ENCODE measurements around the gene LFNG.
"Not testable (repeated sequence)": the region's sequence is repeated elsewhere in the genome, so short reads cannot be mapped to it uniquely, and the experiment has no call there.

LFNG gene

DNA sequence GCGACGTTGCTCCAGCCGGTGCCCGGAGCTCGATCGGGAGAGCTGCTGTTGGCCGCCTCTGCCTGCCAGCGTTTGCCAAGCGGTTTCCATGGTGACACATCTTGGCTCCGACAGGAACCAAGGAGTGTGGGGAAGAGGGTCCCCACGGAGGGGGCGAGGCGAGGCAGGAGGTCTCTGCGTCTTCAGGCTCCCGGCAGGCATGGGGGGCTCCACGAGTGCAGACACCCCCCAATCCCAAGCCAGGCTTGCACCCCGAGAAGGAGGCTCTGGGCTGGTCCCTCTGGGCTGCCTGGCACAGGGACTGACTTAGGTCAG is 12.2 kb downstream of the LFNG start:
- not testable (repeated sequence) for DNase-seq

GRCh38 chr7:2532199-2532772 is 12.7 kb downstream of the LFNG start:
- DNase-seq = not testable (repeated sequence)

GRCh38 chr7:2532816-2533215 is 13.2 kb downstream of the LFNG start:
- DNase-seq = not testable (repeated sequence)

GRCh38 chr7:2533566-2533965 is 14.0 kb downstream of the LFNG start:
- not testable (repeated sequence) for DNase-seq

- not testable (repeated sequence) for DNase-seq
Observed at GRCh38 chr7:2534214-2534613, 14.6 kb downstream of the LFNG start.

- DNase-seq = not testable (repeated sequence)
Observed at GRCh38 chr7:2535872-2536627, 16.5 kb downstream of the LFNG start.

- no peak for DNase-seq
Observed at GRCh38 chr7:2537981-2538851, 18.6 kb downstream of the LFNG start.

DNA sequence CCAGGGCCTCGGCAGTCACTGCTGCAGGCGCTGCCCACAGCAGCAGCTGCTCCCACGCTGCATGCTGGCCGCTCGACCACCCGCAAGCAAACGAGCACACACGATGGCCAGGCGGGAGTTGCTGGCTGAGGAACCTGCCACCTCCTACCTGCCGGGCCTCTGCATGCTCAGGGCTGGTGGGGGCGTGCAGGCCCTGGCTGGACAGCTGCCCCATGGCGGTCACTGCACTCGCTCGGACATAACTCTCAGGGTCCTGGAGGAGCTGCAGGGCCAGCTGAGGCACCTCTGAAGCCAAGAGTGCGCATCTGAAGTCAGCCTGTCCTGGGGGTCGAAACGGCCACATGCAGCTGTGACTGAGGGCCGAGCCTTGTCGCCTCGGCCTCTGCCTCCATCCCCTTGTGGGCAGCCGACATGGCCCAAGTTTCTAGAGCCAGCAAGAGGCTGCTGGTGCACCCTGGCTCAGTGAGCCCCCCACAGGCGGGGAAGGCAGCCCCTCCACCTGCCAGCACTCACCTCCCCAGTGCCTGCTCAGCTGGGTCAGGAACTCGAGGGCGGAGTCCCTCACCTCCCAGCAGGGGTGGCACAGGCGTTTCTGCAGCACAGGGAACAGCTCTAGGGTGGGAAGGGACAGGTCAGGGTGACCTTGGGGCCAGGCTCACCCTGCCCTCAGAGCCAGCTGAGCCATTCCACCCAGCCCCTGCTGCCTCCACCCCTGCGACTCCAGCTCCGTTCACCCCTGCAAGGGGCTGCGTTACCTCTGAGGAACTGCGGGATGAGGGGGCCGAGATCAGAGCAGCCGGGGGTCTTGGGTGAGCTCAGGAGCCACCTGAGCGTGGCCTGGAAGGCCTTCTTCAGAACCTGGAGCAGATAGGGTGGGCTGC is 19.7 kb downstream of the LFNG start:
- no peak for DNase-seq

DNA sequence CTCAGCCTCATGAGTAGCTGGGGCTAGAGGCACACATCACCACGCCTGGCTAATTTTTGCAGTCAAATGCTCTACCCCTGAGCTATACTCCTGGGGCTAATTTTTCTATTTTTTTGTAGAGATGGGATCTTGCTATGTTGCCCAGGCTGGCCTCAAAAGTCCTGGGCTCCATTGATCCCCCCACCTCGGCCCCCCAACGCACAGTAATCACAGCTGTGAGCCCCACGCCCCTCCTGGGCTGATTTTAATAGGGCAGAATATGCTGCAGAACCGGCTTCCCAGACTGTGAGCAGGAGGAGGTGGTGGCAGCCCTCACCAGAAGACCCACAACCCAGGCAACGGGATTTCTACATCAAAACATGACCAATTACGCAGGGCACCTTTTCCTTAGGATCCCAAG is 20.6 kb downstream of the LFNG start:
- DNase-seq = no peak

- DNase-seq = no peak
Observed at GRCh38 chr7:2540641-2541051, 21.1 kb downstream of the LFNG start.

- DNase-seq = no peak
Observed at GRCh38 chr7:2541291-2542010, 21.9 kb downstream of the LFNG start.

DNA sequence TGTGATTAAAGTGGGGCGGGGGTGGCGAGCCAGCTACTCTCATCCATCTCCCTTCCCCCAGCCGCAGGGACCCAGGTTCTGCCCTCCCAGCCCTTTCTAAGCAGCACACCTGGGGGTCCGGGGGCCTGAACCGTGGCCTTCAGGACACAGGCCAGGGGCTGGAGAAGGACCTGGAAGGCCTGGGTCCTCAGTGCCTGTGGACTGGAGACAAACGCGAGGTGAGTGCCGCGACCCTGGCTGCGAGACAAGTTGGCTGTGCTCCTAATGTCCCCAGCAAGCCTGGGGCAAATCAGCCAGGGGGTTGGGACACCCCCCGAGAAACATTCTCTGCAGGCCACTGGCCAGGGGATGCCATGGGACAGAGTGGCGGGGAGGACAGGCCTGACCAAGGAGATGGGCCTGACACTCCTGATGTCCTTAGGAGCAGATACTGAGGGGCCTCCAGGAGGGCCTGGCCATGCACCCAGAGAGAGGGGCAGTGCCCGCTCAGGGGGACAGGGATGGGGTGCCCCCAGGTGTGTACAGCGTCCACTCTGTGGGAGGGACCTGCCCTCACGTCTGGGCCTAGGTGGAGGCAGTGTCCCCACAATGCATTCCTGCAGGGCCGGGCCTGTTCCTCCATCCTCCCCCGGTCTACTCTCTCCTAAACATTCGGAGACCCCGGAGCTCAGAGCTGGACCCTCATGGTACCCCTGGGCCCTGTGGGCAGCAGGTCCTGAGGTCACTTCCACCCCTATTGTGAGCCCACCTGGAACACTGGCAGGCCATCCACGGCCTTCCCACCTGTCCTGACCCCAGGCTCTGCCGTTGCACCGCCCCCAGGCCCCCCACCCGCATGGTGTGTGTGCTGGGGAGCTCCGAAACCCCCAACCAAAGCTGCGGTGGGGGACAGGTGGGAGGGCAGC is 22.7 kb downstream of the LFNG start:
- no peak for DNase-seq

- DNase-seq = no peak
Observed at GRCh38 chr7:2542916-2543871, 23.6 kb downstream of the LFNG start.

DNA sequence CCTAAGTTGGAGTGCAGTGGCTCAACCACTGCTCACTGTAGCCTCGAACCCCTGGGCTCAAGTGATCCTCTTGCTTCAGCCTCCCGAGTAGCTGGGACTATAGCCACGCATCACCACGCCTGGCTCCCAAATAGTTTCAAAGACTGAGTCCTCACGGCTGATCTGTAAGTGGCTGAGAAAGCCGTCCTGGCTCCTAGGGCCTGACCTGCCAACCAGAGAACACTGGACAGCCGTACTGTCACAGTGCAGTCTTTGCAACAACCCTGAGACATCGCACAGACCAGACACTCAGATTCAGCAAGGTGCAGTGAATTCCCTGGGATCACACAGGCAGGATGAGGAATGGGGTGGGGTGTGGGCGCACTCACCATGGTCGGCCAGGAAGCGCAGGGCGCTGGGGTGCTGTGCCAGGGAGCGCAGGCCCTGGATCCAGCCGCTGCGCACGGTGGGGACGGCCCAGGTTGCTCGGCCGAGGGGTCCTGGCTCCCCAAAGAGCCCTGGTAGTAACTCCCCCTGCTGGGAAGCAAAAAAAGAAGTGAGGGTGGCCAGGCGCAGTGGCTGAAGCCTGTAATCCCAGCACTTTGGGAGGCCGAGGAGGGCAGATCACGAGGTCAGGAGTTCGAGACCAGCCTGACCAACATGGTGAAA is 25.1 kb downstream of the LFNG start:
- DNase-seq = no peak

DNA sequence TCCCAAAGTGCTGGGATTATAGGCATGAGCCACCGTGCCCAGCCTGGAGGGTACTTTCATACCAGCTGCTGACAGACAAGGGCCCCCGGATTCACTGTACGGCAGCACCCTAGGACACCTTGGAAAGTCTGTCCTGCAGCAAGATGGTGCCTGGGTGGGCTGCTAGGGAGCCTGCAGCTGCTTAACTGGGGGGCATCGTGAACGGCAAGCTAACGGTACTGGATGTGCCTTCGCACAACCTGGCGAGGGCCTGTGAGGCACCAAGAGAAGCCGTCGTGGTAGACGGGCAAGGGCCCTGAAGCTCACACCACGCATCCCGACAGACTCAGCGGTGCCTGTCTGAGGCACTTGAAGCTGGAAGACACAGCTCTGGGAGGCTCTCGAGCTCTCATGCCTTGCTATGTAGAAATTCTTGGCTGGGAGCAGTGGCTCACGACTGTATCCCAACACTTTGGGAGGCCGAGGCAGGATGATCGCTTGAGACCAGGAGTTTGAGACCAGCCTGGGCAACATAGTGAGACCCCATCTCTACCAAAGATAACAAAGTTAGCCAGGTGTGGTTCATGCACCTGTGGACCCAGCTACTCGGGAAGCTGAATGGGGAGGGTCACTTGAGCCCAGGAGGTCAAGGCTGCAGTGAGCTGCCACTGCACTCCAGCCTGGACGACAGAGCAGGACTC is 26.3 kb downstream of the LFNG start:
- no peak for DNase-seq

DNA sequence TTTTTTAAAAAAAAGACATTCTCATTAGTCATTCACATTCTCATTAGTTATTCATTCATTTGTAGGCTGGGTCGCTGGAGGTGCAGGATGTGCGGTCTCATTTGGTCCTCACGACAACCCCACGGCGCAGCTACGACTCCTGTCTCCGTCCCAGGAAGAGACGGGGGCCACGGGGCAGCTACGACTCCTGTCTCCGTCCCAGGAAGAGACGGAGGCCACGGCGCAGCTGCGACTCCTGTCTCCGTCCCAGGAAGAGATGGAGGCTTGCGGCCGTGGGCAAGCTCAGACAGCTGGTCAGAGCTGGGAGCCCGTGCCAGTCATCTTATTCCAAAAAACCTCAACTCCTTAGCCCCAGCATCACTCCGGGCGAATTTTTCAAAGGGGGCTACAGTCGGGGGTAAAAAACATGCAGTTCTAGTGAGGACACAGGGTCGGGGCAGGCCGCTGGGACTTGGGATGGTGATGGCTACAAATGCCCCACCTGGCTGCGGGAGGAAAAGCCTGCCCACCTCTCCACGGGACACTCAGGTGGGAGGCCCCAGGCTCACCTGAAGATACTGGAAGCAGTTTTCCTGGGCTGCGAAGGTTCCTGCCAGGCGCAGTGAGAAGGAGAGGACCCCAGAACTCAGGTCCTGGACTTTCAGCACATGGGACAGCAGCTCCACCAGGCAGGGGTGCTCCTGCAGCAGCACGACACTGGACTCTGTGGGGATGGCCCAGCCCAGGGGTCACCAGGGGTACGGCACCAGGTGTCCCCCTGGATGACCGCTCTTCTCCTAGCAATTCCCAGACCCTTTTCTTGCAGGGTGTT is 27.4 kb downstream of the LFNG start:
- DNase-seq = no peak

DNA sequence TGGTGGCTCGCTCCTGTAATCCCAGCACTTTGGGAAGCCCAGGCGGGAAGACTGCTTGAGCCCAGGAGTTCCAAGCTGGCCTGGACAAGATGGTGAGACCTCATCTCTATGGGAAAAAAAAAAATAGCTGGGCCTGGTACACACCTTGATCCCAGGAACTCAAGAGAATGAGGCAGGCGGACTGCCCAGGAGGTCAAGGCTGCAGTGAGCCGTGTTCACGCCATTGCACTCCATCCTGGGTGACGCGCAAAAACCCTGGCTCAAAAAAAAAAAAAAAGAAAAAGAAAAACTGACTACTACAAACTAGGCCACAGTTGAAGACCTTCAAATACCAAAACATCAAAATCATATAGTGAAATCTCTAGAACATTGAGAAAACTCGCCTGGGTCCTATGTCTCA is 31.8 kb downstream of the LFNG start:
- no peak for DNase-seq

DNA sequence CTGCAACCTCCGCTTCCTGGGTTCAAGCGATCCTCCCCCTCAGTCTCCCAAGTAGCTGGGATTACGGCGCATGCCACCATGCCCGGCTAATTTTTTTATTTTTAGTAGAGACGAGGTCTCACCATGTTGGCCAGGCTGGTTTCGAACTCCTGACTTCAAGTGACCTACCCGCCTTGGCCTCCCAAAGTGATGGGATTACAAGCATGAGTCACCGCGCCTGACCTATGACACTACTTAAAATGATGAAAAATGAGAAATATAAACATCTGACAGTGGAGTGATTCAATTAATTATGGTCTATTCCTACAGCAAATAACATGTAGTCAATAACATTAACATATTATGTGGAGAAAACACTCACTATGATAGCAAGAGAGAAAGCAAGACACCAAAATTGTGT is 33.5 kb downstream of the LFNG start:
- no peak for DNase-seq

Measured in stimulated activated CD4-positive, alpha-beta T cell treated with anti-CD3 and anti-CD28 coated beads, Interleukin-2, amount 100 ng/mL, for 48 hours (primary cell).